PC-9 (cell line): ENCODE measurements around the gene ABCA2. TPM values are rescaled to one million over a fixed set of nuclear protein-coding genes. Genes with fewer than 3 reads are reported as not detected.

Source experiments
- BruUV-seq: library from RNA; stranded (reverse); fragments of 400-500 nt; replicated peaks from 2 replicates; lab custom pipeline; 2021; lab: Mats Ljungman, UMichigan
- CTCF ChIA-PET: fragments of 300-600 bp; sonication (Branson Sonifier 250); formaldehyde crosslinking; loops from one replicate; lab custom pipeline; 2022; ENCODE audit warnings: antibody characterized with exemption; lab: Charles Lee
- POLR2A ChIA-PET: fragments of 300-600 bp; sonication (Branson Sonifier 250); formaldehyde crosslinking; loops from one replicate; lab custom pipeline; 2022; ENCODE audit warnings: antibody characterized with exemption; ENCODE audit not compliant: unreplicated experiment; lab: Charles Lee
- DNase-seq, 2 experiments: peaks; one replicate each; pipeline versions ENCODE4 v3.0.0 to v3.0.0-alpha.2; 2015 to 2022; ENCODE audit warnings: mixed read lengths in 1 of 2
- H2AFZ ChIP-seq: fragments of 200-600 bp; sonication (generic); 2 replicates; pipeline ENCODE4 v1.8.1; 2017; ENCODE audit warnings: antibody characterized with exemption
- H3F3A ChIP-seq: fragments of 200-600 bp; sonication (generic); 2 replicates; pipeline ENCODE4 v1.8.1; 2017; ENCODE audit warnings: antibody characterized with exemption, mild to moderate bottlenecking, low read depth; ENCODE audit not compliant: insufficient read depth
- H3K27ac ChIP-seq: fragments of 200-600 bp; sonication (generic); 2 replicates; pipeline ENCODE4 v1.6.1; 2016; ENCODE audit warnings: mixed run types
- H3K27me3 ChIP-seq: fragments of 200-600 bp; sonication (generic); 2 replicates; pipeline ENCODE4 v1.6.1; 2016; ENCODE audit warnings: low read depth, mixed run types; ENCODE audit not compliant: insufficient read depth
- H3K36me3 ChIP-seq: fragments of 200-600 bp; sonication (generic); 2 replicates; pipeline ENCODE4 v1.6.1; 2016; ENCODE audit warnings: low read depth, mixed run types
- H3K4me1 ChIP-seq: fragments of 200-600 bp; sonication (generic); replicated peaks from 2 replicates; pipeline ENCODE4 v1.6.1; 2016; ENCODE audit warnings: mixed run types; ENCODE audit not compliant: insufficient read depth
- H3K4me2 ChIP-seq: fragments of 200-600 bp; sonication (generic); 2 replicates; pipeline ENCODE4 v1.6.1; 2017; ENCODE audit warnings: mixed run types
- H3K4me3 ChIP-seq: fragments of 200-600 bp; sonication (generic); 2 replicates; pipeline ENCODE4 v1.6.1; 2016; ENCODE audit warnings: mixed run types
- H3K79me2 ChIP-seq: fragments of 200-600 bp; sonication (generic); 2 replicates; pipeline ENCODE4 v1.6.1; 2017; ENCODE audit warnings: low read depth, mixed run types
- H3K9me2 ChIP-seq: fragments of 200-600 bp; sonication (generic); 2 replicates; pipeline ENCODE4 v1.8.1; 2017; ENCODE audit warnings: mild to moderate bottlenecking; ENCODE audit not compliant: insufficient read depth
- H3K9me3 ChIP-seq: fragments of 200-600 bp; sonication (generic); 2 replicates; pipeline ENCODE4 v1.8.1; 2016; ENCODE audit warnings: low read depth; ENCODE audit not compliant: insufficient read depth
- H4K20me1 ChIP-seq: fragments of 200-600 bp; sonication (generic); 2 replicates; pipeline ENCODE4 v1.8.1; 2017; ENCODE audit not compliant: insufficient read depth
- EZH2 ChIP-seq: fragments of 200-600 bp; sonication (generic); IDR thresholded peaks from 2 replicates; pipeline ENCODE4 v1.8.0; 2017; ENCODE audit warnings: antibody characterized with exemption, low read depth
- intact Hi-C: fragments of 100-400 bp; cut with micrococcal nuclease; formaldehyde crosslinking; loops from one replicate; pipeline ENCODE4 v1.10.0; 2022; ENCODE audit not compliant: unreplicated experiment
- total RNA-seq: library from RNA; stranded (reverse); gene quantifications from 2 replicates; pipeline ENCODE4 v1.2.3, GENCODE V29; 2021
- TF ChIP-seq, protein P1 (sequence below): fragments of 200-600 bp; sonication (generic); conservative IDR thresholded peaks from 2 replicates; pipeline ENCODE4 v1.6.1; 2017; ENCODE audit warnings: mixed run types, antibody characterized with exemption, mild to moderate bottlenecking, moderate library complexity

The ABCA2 gene
- total RNA-seq, 1 experiment from 2014 or later, result 79.2 TPM

DNA sequence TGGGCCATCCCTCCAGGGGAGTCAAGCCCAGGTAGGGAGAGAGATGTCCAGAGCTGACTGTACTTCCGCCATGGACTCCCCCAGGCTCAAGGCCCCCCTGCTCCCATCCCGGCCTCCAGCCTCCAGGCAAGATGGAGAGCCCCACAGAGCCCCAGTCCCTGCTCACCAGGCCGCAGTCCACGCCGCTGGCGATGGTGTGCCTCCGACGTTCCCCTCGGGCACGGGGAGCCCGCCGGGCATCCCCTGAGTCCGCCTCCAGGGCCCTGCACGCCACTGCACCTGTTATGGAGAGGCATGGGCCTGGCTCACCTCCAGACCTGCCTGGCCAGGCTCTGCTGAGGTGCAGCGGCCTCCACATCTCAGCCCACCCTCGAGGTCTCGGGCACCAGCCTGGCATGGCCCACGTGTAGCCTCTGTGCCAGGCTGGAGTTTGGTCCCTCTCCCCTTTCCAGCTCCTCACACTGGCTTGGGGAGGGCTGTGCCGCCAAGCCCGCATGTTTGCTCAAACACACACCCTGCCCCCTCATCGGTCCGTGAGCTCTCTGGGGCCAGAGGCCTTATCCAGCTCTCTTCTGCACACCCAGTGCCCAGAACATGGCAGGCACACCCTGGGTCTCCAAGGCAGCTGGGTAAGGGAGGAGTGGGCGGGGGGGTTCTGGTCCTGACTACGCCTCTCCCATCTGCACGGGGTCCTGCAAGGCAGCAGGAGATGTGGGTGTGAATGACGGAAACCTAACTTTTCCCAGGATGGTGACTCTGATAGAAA, 38.2 kb upstream of the ABCA2 start:
- Histone ChIP-seq H3K9me2 (no peaks in the 10 kb centered on the region), H3K4me1 (peaks cover 25% of the 10 kb centered on the region), H3K4me3 (no peak overlapping the region), H3K27me3 (no peaks in the 10 kb centered on the region), H3K79me2 (peaks cover 18% of the 10 kb centered on the region; the same call in 1 of the 2 replicates), H3K9me3 (no peaks in the 10 kb centered on the region), H3K4me2 (no peak overlapping the region), H3K27ac (no peak overlapping the region), H2AFZ (no peak overlapping the region), H4K20me1 (peaks cover 10% of the 10 kb centered on the region; the same call in 1 of the 2 replicates), H3K36me3 (no peaks in the 10 kb centered on the region), H3F3A (peaks cover 13% of the 10 kb centered on the region)
- intact Hi-C loops, result no loop called here
- ChIA-PET CTCF (interaction anchor here (0.7 to 3.3 kb wide), 4 partner anchors 19 to 118 kb away, joined by 3 to 19 read pairs (median 9); partner anchors contain the start of gene NPDC1), POLR2A (interaction anchor here (0.6 kb wide), 1 partner anchor 190 kb away, joined by 3 read pairs; no protein-coding TSS in a partner anchor)
- no peak for TF ChIP-seq EZH2
- TF ChIP-seq, protein P1, sequence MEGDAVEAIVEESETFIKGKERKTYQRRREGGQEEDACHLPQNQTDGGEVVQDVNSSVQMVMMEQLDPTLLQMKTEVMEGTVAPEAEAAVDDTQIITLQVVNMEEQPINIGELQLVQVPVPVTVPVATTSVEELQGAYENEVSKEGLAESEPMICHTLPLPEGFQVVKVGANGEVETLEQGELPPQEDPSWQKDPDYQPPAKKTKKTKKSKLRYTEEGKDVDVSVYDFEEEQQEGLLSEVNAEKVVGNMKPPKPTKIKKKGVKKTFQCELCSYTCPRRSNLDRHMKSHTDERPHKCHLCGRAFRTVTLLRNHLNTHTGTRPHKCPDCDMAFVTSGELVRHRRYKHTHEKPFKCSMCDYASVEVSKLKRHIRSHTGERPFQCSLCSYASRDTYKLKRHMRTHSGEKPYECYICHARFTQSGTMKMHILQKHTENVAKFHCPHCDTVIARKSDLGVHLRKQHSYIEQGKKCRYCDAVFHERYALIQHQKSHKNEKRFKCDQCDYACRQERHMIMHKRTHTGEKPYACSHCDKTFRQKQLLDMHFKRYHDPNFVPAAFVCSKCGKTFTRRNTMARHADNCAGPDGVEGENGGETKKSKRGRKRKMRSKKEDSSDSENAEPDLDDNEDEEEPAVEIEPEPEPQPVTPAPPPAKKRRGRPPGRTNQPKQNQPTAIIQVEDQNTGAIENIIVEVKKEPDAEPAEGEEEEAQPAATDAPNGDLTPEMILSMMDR, result no peak
- no TSS peak for BruUV-seq
- no peak for DNase-seq

DNA sequence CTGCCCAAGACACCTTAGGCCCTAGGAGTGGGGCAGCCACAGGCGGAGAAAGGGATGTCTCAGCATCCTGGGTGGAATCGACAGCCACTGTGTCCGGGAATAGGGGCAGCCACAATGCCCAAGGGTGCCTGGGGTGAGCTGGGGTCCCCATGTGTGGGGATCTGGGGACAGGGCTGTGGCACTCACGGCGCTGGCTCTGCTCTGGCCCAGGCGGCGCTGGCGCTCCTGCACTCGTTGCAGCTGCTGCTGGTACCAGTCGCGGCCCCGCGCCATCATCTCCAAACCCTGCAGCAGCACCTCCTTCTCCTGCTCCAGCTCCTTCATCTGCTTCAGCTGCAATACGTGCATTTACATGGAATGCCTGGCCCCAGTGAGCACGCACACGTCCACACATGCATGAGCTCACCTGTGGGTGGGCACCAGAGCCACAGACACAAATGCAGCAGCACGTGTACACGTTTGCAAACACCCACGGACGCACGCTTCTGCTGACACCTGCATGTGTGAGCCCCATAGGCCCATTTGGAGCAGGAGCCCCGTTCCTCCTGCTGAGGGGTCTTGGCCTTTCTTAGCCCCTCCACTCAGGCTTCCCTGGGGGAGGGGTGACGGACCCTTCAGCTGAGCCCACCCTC, 37.4 kb upstream of the ABCA2 start:
- intact Hi-C loops, result no loop called here
- POLR2A ChIA-PET, result interaction anchor here (0.6 kb wide), 1 partner anchor 191 kb away, joined by 3 read pairs; no protein-coding TSS in a partner anchor
- Histone ChIP-seq H3K9me2 (no peaks in the 10 kb centered on the region), H3K4me1 (peaks cover 18% of the 10 kb centered on the region), H3K4me2 (no peak overlapping the region), H3K79me2 (peaks cover 18% of the 10 kb centered on the region; the same call in 1 of the 2 replicates), H3K27me3 (no peaks in the 10 kb centered on the region), H3K9me3 (no peaks in the 10 kb centered on the region), H3K36me3 (no peaks in the 10 kb centered on the region), H2AFZ (no peak overlapping the region), H4K20me1 (peaks cover 10% of the 10 kb centered on the region; the same call in 1 of the 2 replicates), H3K27ac (no peak overlapping the region), H3K4me3 (no peak overlapping the region), H3F3A (peaks cover 9% of the 10 kb centered on the region)
- TF ChIP-seq, protein P1, result no peak
- TF ChIP-seq EZH2, result no peak
- no TSS peak for BruUV-seq
- CTCF ChIA-PET, result interaction anchor here (3.3 kb wide), 1 partner anchor 19 kb away, joined by 19 read pairs; the partner anchor contains the start of gene NPDC1
- no peak for DNase-seq

DNA sequence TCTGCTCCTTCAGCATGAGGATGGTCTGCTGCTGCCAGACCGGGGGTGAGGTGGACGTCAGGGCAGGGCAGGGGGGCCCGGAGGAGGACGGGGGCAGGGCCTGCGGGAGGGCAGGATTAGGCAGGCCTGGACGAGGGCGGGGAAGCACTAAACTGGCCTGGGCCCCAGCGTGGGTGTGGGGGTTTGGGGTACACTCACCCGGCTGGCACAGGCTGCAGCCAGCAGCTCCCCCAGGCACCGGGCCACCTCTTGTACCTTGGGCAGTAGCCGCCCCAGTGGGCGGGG, 36.8 kb upstream of the ABCA2 start:
- Histone ChIP-seq H3K9me2 (no peaks in the 10 kb centered on the region), H3K4me2 (no peak overlapping the region), H3K27me3 (no peaks in the 10 kb centered on the region), H3F3A (peaks cover 9% of the 10 kb centered on the region), H4K20me1 (peaks cover 10% of the 10 kb centered on the region; the same call in 1 of the 2 replicates), H3K79me2 (peaks cover 18% of the 10 kb centered on the region; the same call in 1 of the 2 replicates), H2AFZ (no peak overlapping the region), H3K9me3 (no peaks in the 10 kb centered on the region), H3K4me1 (peaks cover 18% of the 10 kb centered on the region), H3K4me3 (no peak overlapping the region), H3K27ac (no peak overlapping the region), H3K36me3 (no peaks in the 10 kb centered on the region)
- intact Hi-C loops, result no loop called here
- no peak for DNase-seq
- no TSS peak for BruUV-seq
- no peak for TF ChIP-seq EZH2
- TF ChIP-seq, protein P1, result no peak
- CTCF ChIA-PET, result no interaction called here
- POLR2A ChIA-PET, result no interaction called here
